ENCODE results near the gene ADAMTSL5. TPM values are rescaled to one million over a fixed set of nuclear protein-coding genes. Genes with fewer than 3 reads are reported as not detected.
A peak's percentile ranks its signal among the peaks of the same experiment; 100 is the strongest.

ADAMTSL5 gene
- total RNA-seq, 1 experiment from 2014 or later = 0.86 TPM

DNA sequence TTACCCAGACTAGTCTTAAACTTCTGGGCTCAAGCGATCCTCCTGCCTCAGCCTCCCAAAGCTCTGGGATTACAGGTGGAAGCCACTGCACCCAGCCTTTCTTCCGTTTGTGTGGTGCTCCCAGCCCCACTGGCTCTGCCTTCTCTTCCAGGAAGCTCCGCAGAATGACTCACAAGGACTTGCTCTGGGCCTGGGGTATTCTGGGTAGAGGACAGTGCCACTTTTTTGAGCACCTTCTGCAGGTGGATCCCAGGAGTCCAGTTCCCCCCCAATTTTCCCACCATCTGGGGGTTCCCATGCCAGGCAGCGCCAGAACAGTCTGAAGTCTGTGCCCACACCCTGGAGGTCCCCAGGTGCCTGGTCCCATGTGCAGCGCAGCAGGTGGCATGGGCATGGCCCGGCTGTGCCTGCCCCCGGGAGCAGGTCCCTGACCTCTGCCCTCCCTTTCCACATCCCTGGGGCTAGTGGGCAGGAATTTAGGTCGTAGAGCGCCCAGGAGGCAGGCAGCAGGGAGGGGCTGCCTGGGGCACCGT is 20.3 kb downstream of the ADAMTSL5 start:
- POLR2A ChIA-PET (ENCODE audit: low non-redundant PET) = no interaction called here
- no peak for DNase-seq (ENCODE audit: low spot score)
- no peak overlapping the region for H3K4me3 ChIP-seq (ENCODE audit: low read depth, low read length, poor library complexity, severe bottlenecking)
- no peaks in the 10 kb centered on the region for H3K36me3 ChIP-seq (ENCODE audit: insufficient read depth, low read length, poor library complexity, severe bottlenecking)
- H3K4me1 ChIP-seq (ENCODE audit: insufficient read depth, low read length, poor library complexity, severe bottlenecking) = peaks cover 11% of the 10 kb centered on the region
- no peaks in the 10 kb centered on the region for H3K27me3 ChIP-seq (replicated peaks; ENCODE audit: insufficient read depth, low read depth, low read length, poor library complexity)
- CTCF ChIA-PET = no interaction called here
- TF ChIP-seq, protein P1, sequence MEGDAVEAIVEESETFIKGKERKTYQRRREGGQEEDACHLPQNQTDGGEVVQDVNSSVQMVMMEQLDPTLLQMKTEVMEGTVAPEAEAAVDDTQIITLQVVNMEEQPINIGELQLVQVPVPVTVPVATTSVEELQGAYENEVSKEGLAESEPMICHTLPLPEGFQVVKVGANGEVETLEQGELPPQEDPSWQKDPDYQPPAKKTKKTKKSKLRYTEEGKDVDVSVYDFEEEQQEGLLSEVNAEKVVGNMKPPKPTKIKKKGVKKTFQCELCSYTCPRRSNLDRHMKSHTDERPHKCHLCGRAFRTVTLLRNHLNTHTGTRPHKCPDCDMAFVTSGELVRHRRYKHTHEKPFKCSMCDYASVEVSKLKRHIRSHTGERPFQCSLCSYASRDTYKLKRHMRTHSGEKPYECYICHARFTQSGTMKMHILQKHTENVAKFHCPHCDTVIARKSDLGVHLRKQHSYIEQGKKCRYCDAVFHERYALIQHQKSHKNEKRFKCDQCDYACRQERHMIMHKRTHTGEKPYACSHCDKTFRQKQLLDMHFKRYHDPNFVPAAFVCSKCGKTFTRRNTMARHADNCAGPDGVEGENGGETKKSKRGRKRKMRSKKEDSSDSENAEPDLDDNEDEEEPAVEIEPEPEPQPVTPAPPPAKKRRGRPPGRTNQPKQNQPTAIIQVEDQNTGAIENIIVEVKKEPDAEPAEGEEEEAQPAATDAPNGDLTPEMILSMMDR (conservative IDR thresholded peaks at IDR 0.05; ENCODE audit: low read depth, low read length) = no peak
- no peak for TF ChIP-seq EZH2 (IDR thresholded peaks at IDR 0.05; ENCODE audit: borderline replicate concordance, low read depth, low read length, poor library complexity, severe bottlenecking)
- intact Hi-C loops (cut with micrococcal nuclease; ENCODE audit: unreplicated experiment) = no loop called here
- no peak overlapping the region for H3K27ac ChIP-seq (ENCODE audit: low read depth, low read length, poor library complexity, severe bottlenecking)
- H3K9me3 ChIP-seq (ENCODE audit: low read depth, low read length, poor library complexity, severe bottlenecking) = no peaks in the 10 kb centered on the region
- BruUV-seq (replicated peaks) = no TSS peak

DNA sequence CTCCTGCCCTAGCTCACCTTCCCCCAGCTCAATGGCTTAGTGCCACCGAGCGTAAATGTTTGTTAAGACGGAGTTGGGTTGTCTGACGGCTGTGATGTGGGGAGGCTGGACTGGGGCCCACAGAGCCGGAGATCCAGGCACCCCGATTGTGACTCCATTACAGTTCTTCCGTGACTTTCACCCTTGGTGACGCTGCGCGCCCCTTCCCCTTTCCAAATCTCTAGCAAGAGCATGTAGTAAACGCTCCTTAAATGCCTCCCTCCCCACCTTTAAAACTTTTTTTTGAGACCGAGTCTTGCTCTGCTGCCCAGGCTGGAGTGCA is 21.0 kb downstream of the ADAMTSL5 start:
- Histone ChIP-seq H3K9me3 (ENCODE audit: low read depth, low read length, poor library complexity, severe bottlenecking) (no peaks in the 10 kb centered on the region), H3K27ac (ENCODE audit: low read depth, low read length, poor library complexity, severe bottlenecking) (no peak overlapping the region), H3K36me3 (ENCODE audit: insufficient read depth, low read length, poor library complexity, severe bottlenecking) (no peaks in the 10 kb centered on the region), H3K4me1 (ENCODE audit: insufficient read depth, low read length, poor library complexity, severe bottlenecking) (peaks cover 11% of the 10 kb centered on the region), H3K27me3 (replicated peaks; ENCODE audit: insufficient read depth, low read depth, low read length, poor library complexity) (no peaks in the 10 kb centered on the region), H3K4me3 (ENCODE audit: low read depth, low read length, poor library complexity, severe bottlenecking) (peak overlapping the region; percentile 48)
- ChIA-PET CTCF (no interaction called here), POLR2A (ENCODE audit: low non-redundant PET) (no interaction called here)
- TF ChIP-seq, protein P1 (conservative IDR thresholded peaks at IDR 0.05; ENCODE audit: low read depth, low read length) = no peak
- no peak for TF ChIP-seq EZH2 (IDR thresholded peaks at IDR 0.05; ENCODE audit: borderline replicate concordance, low read depth, low read length, poor library complexity, severe bottlenecking)
- no peak for DNase-seq (ENCODE audit: low spot score)
- BruUV-seq (replicated peaks) = no TSS peak
- intact Hi-C loops (cut with micrococcal nuclease; ENCODE audit: unreplicated experiment) = no loop called here

DNA sequence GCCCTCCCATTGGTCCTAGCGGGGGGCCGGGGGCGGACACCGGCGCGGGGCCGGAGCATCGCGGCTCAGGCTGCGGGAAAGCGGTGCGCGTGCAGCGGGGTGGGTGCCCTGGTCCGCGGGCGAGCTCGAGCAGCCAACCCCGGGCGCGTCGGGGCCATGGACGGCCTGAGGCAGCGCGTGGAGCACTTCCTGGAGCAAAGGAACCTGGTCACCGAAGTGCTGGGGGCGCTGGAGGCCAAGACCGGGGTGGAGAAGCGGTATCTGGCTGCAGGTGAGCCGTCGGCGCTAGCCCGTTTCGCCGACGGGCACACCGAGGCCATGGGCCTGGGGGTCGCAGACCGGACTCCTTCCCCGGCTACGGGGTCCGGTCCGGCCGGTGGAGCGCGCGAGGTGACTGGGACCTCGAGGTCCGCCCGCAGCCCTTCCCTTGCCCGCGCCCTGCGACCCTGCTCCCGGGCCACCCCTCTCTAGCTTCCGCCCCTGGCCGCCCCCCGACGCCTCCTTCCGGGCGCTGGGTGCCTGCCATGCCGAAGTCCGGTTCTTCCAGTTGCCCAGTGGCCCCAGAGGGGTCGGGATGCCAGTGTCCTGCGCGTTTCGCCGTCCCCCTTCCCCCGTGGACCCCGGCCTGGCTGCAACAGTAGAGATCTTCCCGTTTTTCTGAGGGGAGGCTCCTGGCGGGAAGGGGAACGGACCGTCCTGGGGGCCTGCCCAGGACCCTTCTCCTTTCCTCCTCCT is 21.5 kb downstream of the ADAMTSL5 start, which contains the start of gene REEP6:
TSS of gene REEP6 (plus strand) at position 68 of the 735 bp plus-strand sequence. CDS start at position 157, 89 bp downstream.
- BruUV-seq (replicated peaks) = no TSS peak
- peak within 1 kb of the TSS; percentile 56 for H3K4me3 ChIP-seq (ENCODE audit: low read depth, low read length, poor library complexity, severe bottlenecking)
- TF ChIP-seq EZH2 (IDR thresholded peaks at IDR 0.05; ENCODE audit: borderline replicate concordance, low read depth, low read length, poor library complexity, severe bottlenecking) = no peak
- TF ChIP-seq, protein P1 (conservative IDR thresholded peaks at IDR 0.05; ENCODE audit: low read depth, low read length) = no peak
- H3K36me3 ChIP-seq (ENCODE audit: insufficient read depth, low read length, poor library complexity, severe bottlenecking) = no peaks in the 10 kb centered on the region
- H3K4me1 ChIP-seq (ENCODE audit: insufficient read depth, low read length, poor library complexity, severe bottlenecking) = peaks cover 11% of the 10 kb centered on the region
- ChIA-PET POLR2A (ENCODE audit: low non-redundant PET) (interaction anchor here (0.7 kb wide), 2 partner anchors 41 to 77 kb away, joined by 6 to 13 read pairs; no protein-coding TSS in a partner anchor), CTCF (interaction anchor here (0.6 to 1.0 kb wide), 4 partner anchors 37 to 181 kb away, joined by 3 to 19 read pairs (median 5); no protein-coding TSS in a partner anchor)
- no peak for DNase-seq (ENCODE audit: low spot score)
- intact Hi-C loops (cut with micrococcal nuclease; ENCODE audit: unreplicated experiment) = no loop called here
- H3K27ac ChIP-seq (ENCODE audit: low read depth, low read length, poor library complexity, severe bottlenecking) = peak within 1 kb of the TSS; percentile 83
- H3K27me3 ChIP-seq (replicated peaks; ENCODE audit: insufficient read depth, low read depth, low read length, poor library complexity) = no peaks in the 10 kb centered on the region
- H3K9me3 ChIP-seq (ENCODE audit: low read depth, low read length, poor library complexity, severe bottlenecking) = no peaks in the 10 kb centered on the region

Data from A673 (cell line).